ENCODE results near the gene PCAT6.

The PCAT6 gene

GRCh38 chr1:202852163-202852904 is 41.6 kb downstream of the PCAT6 start:
- no peak for DNase-seq

GRCh38 chr1:202854787-202855186 is 44.0 kb downstream of the PCAT6 start:
- DNase-seq = no peak

- DNase-seq = no peak
Observed at GRCh38 chr1:202856014-202856413, 45.3 kb downstream of the PCAT6 start.

- no peak for DNase-seq
Observed at GRCh38 chr1:202857136-202857610, 46.4 kb downstream of the PCAT6 start.

GRCh38 chr1:202858331-202858730 is 47.6 kb downstream of the PCAT6 start:
- no peak for DNase-seq

- no peak for DNase-seq
Observed at GRCh38 chr1:202858789-202859414, 48.1 kb downstream of the PCAT6 start.

- peak; percentile 67 for DNase-seq
Observed at GRCh38 chr1:202860744-202861419, 50.1 kb downstream of the PCAT6 start.
